Globus pallidus (tissue), 1 donor: ENCODE measurements around the gene CYP2J2.
"Not testable (repeated sequence)": the region's sequence is repeated elsewhere in the genome, so short reads cannot be mapped to it uniquely, and the experiment has no call there.

Experiments used
- DNase-seq: peaks from one replicate; pipeline ENCODE4 v3.0.0-alpha.2; 2015; ENCODE audit warnings: low spot score

CYP2J2 gene

GRCh38 chr1:59917785-59918180, 8.8 kb downstream of the CYP2J2 start:
- DNase-seq: peak; percentile 41

GRCh38 chr1:59917026-59917784, 9.4 kb downstream of the CYP2J2 start:
- DNase-seq: peak; percentile 96

GRCh38 chr1:59915516-59915915, 11.1 kb downstream of the CYP2J2 start:
- no peak for DNase-seq

- not testable (repeated sequence) for DNase-seq
Measured at GRCh38 chr1:59914791-59915286, 11.7 kb downstream of the CYP2J2 start.

GRCh38 chr1:59908682-59909081, 17.9 kb downstream of the CYP2J2 start:
- DNase-seq: no peak

GRCh38 chr1:59908084-59908483, 18.5 kb downstream of the CYP2J2 start:
- DNase-seq: no peak

GRCh38 chr1:59906931-59907330, 19.6 kb downstream of the CYP2J2 start:
- no peak for DNase-seq

- DNase-seq: peak; percentile 78
Measured at GRCh38 chr1:59903141-59903754, 23.3 kb downstream of the CYP2J2 start.

GRCh38 chr1:59901770-59902388, 24.7 kb downstream of the CYP2J2 start:
- DNase-seq: no peak

- no peak for DNase-seq
Measured at GRCh38 chr1:59900640-59901039, 25.9 kb downstream of the CYP2J2 start.

- DNase-seq: no peak
Measured at GRCh38 chr1:59898927-59899326, 27.6 kb downstream of the CYP2J2 start.

- no peak for DNase-seq
Measured at GRCh38 chr1:59897165-59897564, 29.4 kb downstream of the CYP2J2 start.

- DNase-seq: no peak
Measured at GRCh38 chr1:59892841-59893811, 33.4 kb downstream of the CYP2J2 start.

- no peak for DNase-seq
Measured at GRCh38 chr1:59885160-59885832, 41.3 kb downstream of the CYP2J2 start.

GRCh38 chr1:59880735-59881134, 45.8 kb downstream of the CYP2J2 start:
- DNase-seq: no peak

- DNase-seq: no peak
Measured at GRCh38 chr1:59879996-59880505, 46.5 kb downstream of the CYP2J2 start.

- peak; percentile 75 for DNase-seq
Measured at GRCh38 chr1:59879574-59879973, 47.0 kb downstream of the CYP2J2 start.

- DNase-seq: no peak
Measured at GRCh38 chr1:59878370-59878769, 48.2 kb downstream of the CYP2J2 start.

- no peak for DNase-seq
Measured at GRCh38 chr1:59877108-59877682, 49.4 kb downstream of the CYP2J2 start.

GRCh38 chr1:59871746-59872145, 54.8 kb downstream of the CYP2J2 start:
- no peak for DNase-seq

GRCh38 chr1:59866462-59866861, 60.1 kb downstream of the CYP2J2 start:
- no peak for DNase-seq
